ENCODE data around the gene TMEM33.

Gene TMEM33

GRCh38 chr4:41939016-41939626 lies 3.9 kb downstream of the TMEM33 start:
- TF ChIP-seq TAF1 (IDR thresholded peaks at IDR 0.05; ENCODE audit: borderline replicate concordance, insufficient read depth, low read length) = no peak
- TF ChIP-seq SIN3A (IDR thresholded peaks at IDR 0.05; ENCODE audit: borderline replicate concordance, insufficient read depth, low read length) = no peak
- TF ChIP-seq FOXP2 (optimal IDR thresholded peaks at IDR 0.05; ENCODE audit: borderline replicate concordance, extremely low read depth, extremely low read length, insufficient read depth) = no peak
- TF ChIP-seq POLR2AphosphoS5 (IDR thresholded peaks at IDR 0.05; ENCODE audit: low read depth, low read length) = no peak
- no peak for TF ChIP-seq REST (IDR thresholded peaks at IDR 0.05; ENCODE audit: insufficient read depth in 1 of 2, low read depth in 2 of 2, low read length in 2 of 2)

GRCh38 chr4:41940834-41941233 lies 5.6 kb downstream of the TMEM33 start:
- TF ChIP-seq REST (IDR thresholded peaks at IDR 0.05; ENCODE audit: insufficient read depth in 1 of 2, low read depth in 2 of 2, low read length in 2 of 2) (no peak), TAF1 (IDR thresholded peaks at IDR 0.05; ENCODE audit: borderline replicate concordance, insufficient read depth, low read length) (no peak), SIN3A (IDR thresholded peaks at IDR 0.05; ENCODE audit: borderline replicate concordance, insufficient read depth, low read length) (no peak), FOXP2 (optimal IDR thresholded peaks at IDR 0.05; ENCODE audit: borderline replicate concordance, extremely low read depth, extremely low read length, insufficient read depth) (no peak), POLR2AphosphoS5 (IDR thresholded peaks at IDR 0.05; ENCODE audit: low read depth, low read length) (no peak)

- TF ChIP-seq POLR2AphosphoS5 (IDR thresholded peaks at IDR 0.05; ENCODE audit: low read depth, low read length) = no peak
- TF ChIP-seq SIN3A (IDR thresholded peaks at IDR 0.05; ENCODE audit: borderline replicate concordance, insufficient read depth, low read length) = no peak
- TF ChIP-seq REST (IDR thresholded peaks at IDR 0.05; ENCODE audit: insufficient read depth in 1 of 2, low read depth in 2 of 2, low read length in 2 of 2) = no peak
- TF ChIP-seq FOXP2 (optimal IDR thresholded peaks at IDR 0.05; ENCODE audit: borderline replicate concordance, extremely low read depth, extremely low read length, insufficient read depth) = no peak
- no peak for TF ChIP-seq TAF1 (IDR thresholded peaks at IDR 0.05; ENCODE audit: borderline replicate concordance, insufficient read depth, low read length)
Observed at GRCh38 chr4:41943506-41943905, 8.3 kb downstream of the TMEM33 start.

- TF ChIP-seq TAF1 (IDR thresholded peaks at IDR 0.05; ENCODE audit: borderline replicate concordance, insufficient read depth, low read length) = no peak
Observed at GRCh38 chr4:41944089-41944488, 8.9 kb downstream of the TMEM33 start.

- TF ChIP-seq SIN3A (IDR thresholded peaks at IDR 0.05; ENCODE audit: borderline replicate concordance, insufficient read depth, low read length) (no peak), FOXP2 (optimal IDR thresholded peaks at IDR 0.05; ENCODE audit: borderline replicate concordance, extremely low read depth, extremely low read length, insufficient read depth) (no peak), POLR2AphosphoS5 (IDR thresholded peaks at IDR 0.05; ENCODE audit: low read depth, low read length) (no peak), REST (IDR thresholded peaks at IDR 0.05; ENCODE audit: insufficient read depth in 1 of 2, low read depth in 2 of 2, low read length in 2 of 2) (no peak), TAF1 (IDR thresholded peaks at IDR 0.05; ENCODE audit: borderline replicate concordance, insufficient read depth, low read length) (no peak)
Observed at GRCh38 chr4:41949531-41949930, 14.3 kb downstream of the TMEM33 start.
